ENCODE data around the gene SEMA4D.

- no peak for TF ChIP-seq CTCF (IDR thresholded peaks at IDR 0.05; ENCODE audit: low read depth, low read length)
- no peak for TF ChIP-seq EZH2phosphoT487 (IDR thresholded peaks at IDR 0.05; ENCODE audit: low read depth)
Observed at GRCh38 chr9:89398621-89399020, 99.3 kb downstream of the SEMA4D start.
